T-helper 1 cell (primary cell): ENCODE data around the gene KIF3A.

Source experiments
- DNase-seq, 5 donors: peaks; one replicate each; pipeline ENCODE4 v3.0.0-alpha.2; 2012 to 2020

The KIF3A gene

GRCh38 chr5:132718544-132719312 is 18.6 kb downstream of the KIF3A start:
- DNase-seq = no peak

- peak in 1 of 5 donors; percentile 81 for DNase-seq
Observed at GRCh38 chr5:132714456-132715307, 22.7 kb downstream of the KIF3A start.

- DNase-seq = no peak
Observed at GRCh38 chr5:132708645-132709044, 28.7 kb downstream of the KIF3A start.

- no peak for DNase-seq
Observed at GRCh38 chr5:132704875-132705274, 32.5 kb downstream of the KIF3A start.

GRCh38 chr5:132695956-132696355 is 41.4 kb downstream of the KIF3A start:
- no peak for DNase-seq

- no peak for DNase-seq
Observed at GRCh38 chr5:132692632-132692967, 44.7 kb downstream of the KIF3A start.

GRCh38 chr5:132691755-132692631 is 45.4 kb downstream of the KIF3A start:
- peak in 1 of 5 donors; percentile 62 for DNase-seq

GRCh38 chr5:132690156-132690555 is 47.2 kb downstream of the KIF3A start:
- DNase-seq = no peak

GRCh38 chr5:132689513-132689912 is 47.8 kb downstream of the KIF3A start:
- DNase-seq = no peak

- DNase-seq = peak in 1 of 5 donors; percentile 67
Observed at GRCh38 chr5:132688536-132689339, 48.6 kb downstream of the KIF3A start.

- peak in 1 of 5 donors; percentile 72 for DNase-seq
Observed at GRCh38 chr5:132687995-132688394, 49.4 kb downstream of the KIF3A start.

GRCh38 chr5:132686193-132686592 is 51.2 kb downstream of the KIF3A start:
- DNase-seq = no peak

- peak in 1 of 5 donors; percentile 51 for DNase-seq
Observed at GRCh38 chr5:132684922-132685720, 52.2 kb downstream of the KIF3A start.

GRCh38 chr5:132684491-132684890 is 52.9 kb downstream of the KIF3A start:
- DNase-seq = no peak

- no peak for DNase-seq
Observed at GRCh38 chr5:132681983-132682382, 55.4 kb downstream of the KIF3A start.

- no peak for DNase-seq
Observed at GRCh38 chr5:132681476-132681831, 55.9 kb downstream of the KIF3A start.

GRCh38 chr5:132680780-132681475 is 56.4 kb downstream of the KIF3A start:
- DNase-seq = no peak

GRCh38 chr5:132679717-132680380 is 57.5 kb downstream of the KIF3A start:
- no peak for DNase-seq

- DNase-seq = no peak
Observed at GRCh38 chr5:132679166-132679565, 58.2 kb downstream of the KIF3A start.

- DNase-seq = no peak
Observed at GRCh38 chr5:132678735-132679134, 58.6 kb downstream of the KIF3A start.
